ENCODE results near the gene STRBP. TPM values are rescaled to one million over a fixed set of nuclear protein-coding genes. Genes with fewer than 3 reads are reported as not detected.
A peak's percentile ranks its signal among the peaks of the same experiment; 100 is the strongest.

Gene STRBP
- polyA plus RNA-seq (2012; ENCODE audit: insufficient read length, low read depth) = 20.0 TPM

- TF ChIP-seq POLR2AphosphoS5 (IDR thresholded peaks at IDR 0.05; ENCODE audit: low read depth, low read length) (no peak), FOXP2 (optimal IDR thresholded peaks at IDR 0.05; ENCODE audit: borderline replicate concordance, extremely low read depth, extremely low read length, insufficient read depth) (peak; percentile 12)
Measured at GRCh38 chr9:123268465-123269259, at the start of gene STRBP. Gene STRBP (minus strand): TSS chr9:123268586. CDS start chr9:123184134, 84,452 bp downstream.

GRCh38 chr9:123316053-123316718 is 47.8 kb upstream of the STRBP start:
- TF ChIP-seq FOXP2 (optimal IDR thresholded peaks at IDR 0.05; ENCODE audit: borderline replicate concordance, extremely low read depth, extremely low read length, insufficient read depth) (no peak), REST (IDR thresholded peaks at IDR 0.05; ENCODE audit: insufficient read depth in 1 of 2, low read depth in 2 of 2, low read length in 2 of 2) (no peak), TAF1 (IDR thresholded peaks at IDR 0.05; ENCODE audit: borderline replicate concordance, insufficient read depth, low read length) (no peak), SIN3A (IDR thresholded peaks at IDR 0.05; ENCODE audit: borderline replicate concordance, insufficient read depth, low read length) (no peak), POLR2AphosphoS5 (IDR thresholded peaks at IDR 0.05; ENCODE audit: low read depth, low read length) (no peak)

- TF ChIP-seq SIN3A (IDR thresholded peaks at IDR 0.05; ENCODE audit: borderline replicate concordance, insufficient read depth, low read length) (no peak), FOXP2 (optimal IDR thresholded peaks at IDR 0.05; ENCODE audit: borderline replicate concordance, extremely low read depth, extremely low read length, insufficient read depth) (no peak), TAF1 (IDR thresholded peaks at IDR 0.05; ENCODE audit: borderline replicate concordance, insufficient read depth, low read length) (no peak), REST (IDR thresholded peaks at IDR 0.05; ENCODE audit: insufficient read depth in 1 of 2, low read depth in 2 of 2, low read length in 2 of 2) (no peak), POLR2AphosphoS5 (IDR thresholded peaks at IDR 0.05; ENCODE audit: low read depth, low read length) (no peak)
Measured at GRCh38 chr9:123315635-123316034, 47.2 kb upstream of the STRBP start.

- TF ChIP-seq TAF1 (IDR thresholded peaks at IDR 0.05; ENCODE audit: borderline replicate concordance, insufficient read depth, low read length) (no peak), POLR2AphosphoS5 (IDR thresholded peaks at IDR 0.05; ENCODE audit: low read depth, low read length) (no peak)
Measured at GRCh38 chr9:123314617-123315016, 46.2 kb upstream of the STRBP start.

- TF ChIP-seq REST (IDR thresholded peaks at IDR 0.05; ENCODE audit: insufficient read depth in 1 of 2, low read depth in 2 of 2, low read length in 2 of 2) (no peak), SIN3A (IDR thresholded peaks at IDR 0.05; ENCODE audit: borderline replicate concordance, insufficient read depth, low read length) (no peak), FOXP2 (optimal IDR thresholded peaks at IDR 0.05; ENCODE audit: borderline replicate concordance, extremely low read depth, extremely low read length, insufficient read depth) (no peak), TAF1 (IDR thresholded peaks at IDR 0.05; ENCODE audit: borderline replicate concordance, insufficient read depth, low read length) (no peak), POLR2AphosphoS5 (IDR thresholded peaks at IDR 0.05; ENCODE audit: low read depth, low read length) (no peak)
Measured at GRCh38 chr9:123312306-123312877, 44.0 kb upstream of the STRBP start.

All from PFSK-1 (cell line).